GM18519 (cell line): ENCODE results near the gene TOPBP1.
"Not testable (repeated sequence)": the region's sequence is repeated elsewhere in the genome, so short reads cannot be mapped to it uniquely, and the experiment has no call there.

ENCODE experiments used
- ATAC-seq: cut with Tn5 transposase; IDR thresholded peaks from one replicate; pipeline ENCODE4 v1.9.1; 2021; ENCODE audit warnings: mild to moderate bottlenecking, moderate library complexity; ENCODE audit not compliant: unreplicated experiment, low FRiP score

Gene TOPBP1

GRCh38 chr3:133661454-133662277, at the start of gene TOPBP1:
Gene TOPBP1 (minus strand): TSS chr3:133661941. CDS start chr3:133661127, 814 bp downstream.
- ATAC-seq, result peak; percentile 73

- no peak for ATAC-seq
Observed at GRCh38 chr3:133711013-133711412, 49.3 kb upstream of the TOPBP1 start.

- ATAC-seq, result no peak
Observed at GRCh38 chr3:133709139-133709750, 47.5 kb upstream of the TOPBP1 start.

- no peak for ATAC-seq
Observed at GRCh38 chr3:133706033-133706432, 44.3 kb upstream of the TOPBP1 start.

- no peak for ATAC-seq
Observed at GRCh38 chr3:133703915-133704314, 42.2 kb upstream of the TOPBP1 start.

GRCh38 chr3:133701435-133702358, 40.0 kb upstream of the TOPBP1 start:
- ATAC-seq, result no peak

- no peak for ATAC-seq
Observed at GRCh38 chr3:133700351-133700750, 38.6 kb upstream of the TOPBP1 start.

- ATAC-seq, result no peak
Observed at GRCh38 chr3:133699903-133700302, 38.2 kb upstream of the TOPBP1 start.

GRCh38 chr3:133699467-133699866, 37.7 kb upstream of the TOPBP1 start:
- no peak for ATAC-seq

- no peak for ATAC-seq
Observed at GRCh38 chr3:133697960-133698359, 36.2 kb upstream of the TOPBP1 start.

GRCh38 chr3:133695560-133696171, 33.9 kb upstream of the TOPBP1 start:
- ATAC-seq, result no peak

- ATAC-seq, result no peak
Observed at GRCh38 chr3:133694288-133695268, 32.8 kb upstream of the TOPBP1 start.

GRCh38 chr3:133693821-133694220, 32.1 kb upstream of the TOPBP1 start:
- no peak for ATAC-seq

- no peak for ATAC-seq
Observed at GRCh38 chr3:133692759-133693158, 31.0 kb upstream of the TOPBP1 start.

- no peak for ATAC-seq
Observed at GRCh38 chr3:133691273-133692107, 29.7 kb upstream of the TOPBP1 start.

- not testable (repeated sequence) for ATAC-seq
Observed at GRCh38 chr3:133677993-133678392, 16.3 kb upstream of the TOPBP1 start.

- ATAC-seq, result no peak
Observed at GRCh38 chr3:133676336-133677118, 14.8 kb upstream of the TOPBP1 start.
